HG03196 (cell line): ENCODE data around the gene EFHC2.

ENCODE experiments used
- ATAC-seq: cut with Tn5 transposase; IDR thresholded peaks from one replicate; pipeline ENCODE4 v1.9.1; 2021; ENCODE audit not compliant: unreplicated experiment

Gene EFHC2

DNA sequence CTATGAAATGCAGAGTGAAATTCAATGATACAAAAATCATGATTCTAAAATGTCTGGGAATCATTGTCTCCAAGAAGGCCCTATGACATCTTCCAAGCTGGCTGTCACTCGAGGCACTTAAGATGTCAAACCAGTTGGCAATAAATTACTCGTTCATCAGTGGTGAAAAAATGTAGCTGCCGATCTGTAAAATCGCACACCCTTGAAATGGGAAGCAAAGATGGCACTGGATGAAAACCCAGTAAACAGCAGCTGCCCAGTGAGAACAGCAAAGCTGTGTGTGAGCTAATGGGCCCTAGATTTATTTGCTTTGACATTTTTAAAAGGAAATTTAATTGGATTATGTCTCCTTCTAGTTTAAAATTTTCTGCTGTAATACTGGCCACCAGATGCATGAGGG lies 188.3 kb downstream of the EFHC2 start:
- ATAC-seq, result no peak

DNA sequence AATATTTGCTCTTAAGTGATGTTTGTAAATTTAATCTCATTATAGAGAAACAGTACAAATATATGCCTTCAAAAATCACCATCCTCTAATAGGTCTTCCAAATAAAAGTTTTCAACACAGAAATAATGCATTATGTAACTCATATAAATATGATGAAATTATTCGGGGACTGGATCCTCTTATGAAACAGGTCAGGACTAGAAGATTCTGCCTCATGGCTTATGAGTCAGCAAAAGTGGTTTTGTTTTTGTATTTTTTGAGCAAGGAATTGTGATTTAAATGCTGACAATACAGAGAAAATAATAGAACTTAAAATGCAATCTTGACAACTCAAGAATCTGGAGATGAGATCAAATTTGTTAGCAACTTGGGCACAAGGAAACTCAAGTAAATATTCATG lies 190.6 kb downstream of the EFHC2 start:
- no peak for ATAC-seq

DNA sequence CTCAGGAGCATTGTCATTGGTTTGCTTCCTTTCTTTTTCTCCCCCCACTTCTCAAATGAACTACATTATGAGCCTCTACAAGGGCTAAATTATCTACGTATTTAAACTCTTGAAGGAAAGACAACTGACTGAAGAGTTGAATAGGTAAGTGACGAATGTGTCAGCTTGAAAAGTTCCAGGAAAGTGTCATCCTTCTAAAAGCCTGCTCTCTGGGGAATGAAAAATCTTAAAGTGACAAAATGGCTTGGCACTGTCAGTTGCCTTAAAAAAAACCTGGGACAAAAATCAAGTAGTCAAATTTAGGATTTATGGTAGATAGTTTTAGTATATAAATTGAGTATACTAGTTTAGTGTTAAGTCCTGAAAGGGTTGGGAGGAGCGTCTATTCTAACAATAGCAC lies 196.3 kb downstream of the EFHC2 start:
- no peak for ATAC-seq

DNA sequence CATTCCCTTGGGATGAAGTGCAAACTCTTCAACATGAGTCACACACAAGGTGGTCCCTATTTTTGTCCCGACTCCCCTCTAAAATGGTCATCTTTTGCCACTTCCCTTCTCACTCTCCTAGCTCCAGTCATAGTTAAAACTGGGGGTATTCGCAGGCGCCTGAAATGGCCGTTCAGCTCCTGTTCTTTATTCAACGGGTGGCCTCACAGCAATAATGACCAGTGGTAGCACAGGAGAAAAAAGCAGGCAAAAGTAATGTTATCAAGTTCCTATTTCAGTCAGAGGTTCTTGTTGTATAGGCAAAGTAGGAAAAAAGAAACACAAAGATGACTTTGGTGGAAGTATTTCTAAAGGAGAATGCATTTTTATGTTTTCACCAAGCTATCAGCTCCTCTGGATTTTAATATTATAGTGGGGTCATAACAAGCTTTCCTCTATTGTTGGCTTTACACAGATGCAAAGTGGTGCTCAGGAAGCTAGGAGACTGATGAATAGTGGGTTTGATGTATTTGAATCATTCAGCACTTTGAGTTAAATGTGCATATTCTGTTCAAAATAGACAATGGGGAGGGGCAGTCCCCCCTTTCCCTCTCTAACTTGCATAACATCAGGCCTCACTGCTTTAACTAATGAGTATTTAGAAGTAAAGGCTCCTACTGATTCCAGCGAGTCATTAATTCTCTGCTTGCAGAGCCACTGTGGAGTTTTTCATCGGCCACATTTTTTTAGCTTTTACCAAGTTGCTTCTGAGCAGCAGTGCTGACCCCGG lies 199.1 kb downstream of the EFHC2 start:
- ATAC-seq, result no peak

DNA sequence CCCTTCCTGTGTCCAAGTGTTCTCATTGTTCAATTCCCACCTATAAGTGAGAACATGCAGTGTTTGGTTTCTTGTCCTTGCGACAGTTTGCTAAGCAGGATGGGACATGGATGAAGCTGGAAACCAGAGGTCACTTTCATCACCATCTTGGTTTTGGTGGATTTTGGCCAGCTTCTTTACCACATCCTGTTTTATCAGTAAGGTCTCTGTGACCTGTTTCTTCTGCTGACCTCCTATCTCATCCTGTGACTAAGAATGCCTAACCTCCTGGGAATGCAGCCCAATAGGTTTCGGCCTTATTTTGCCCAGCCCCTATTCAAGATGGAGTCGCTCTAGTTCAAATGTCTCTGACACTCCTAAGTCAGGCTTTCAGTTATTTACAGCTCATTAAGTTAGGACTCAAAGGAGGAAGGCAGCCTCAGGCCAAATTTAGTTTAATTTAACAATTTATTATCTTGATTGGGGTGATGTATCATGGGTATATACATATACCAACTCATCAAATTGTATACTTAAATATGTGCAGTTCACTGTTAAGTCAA lies 200.3 kb downstream of the EFHC2 start:
- ATAC-seq, result no peak

DNA sequence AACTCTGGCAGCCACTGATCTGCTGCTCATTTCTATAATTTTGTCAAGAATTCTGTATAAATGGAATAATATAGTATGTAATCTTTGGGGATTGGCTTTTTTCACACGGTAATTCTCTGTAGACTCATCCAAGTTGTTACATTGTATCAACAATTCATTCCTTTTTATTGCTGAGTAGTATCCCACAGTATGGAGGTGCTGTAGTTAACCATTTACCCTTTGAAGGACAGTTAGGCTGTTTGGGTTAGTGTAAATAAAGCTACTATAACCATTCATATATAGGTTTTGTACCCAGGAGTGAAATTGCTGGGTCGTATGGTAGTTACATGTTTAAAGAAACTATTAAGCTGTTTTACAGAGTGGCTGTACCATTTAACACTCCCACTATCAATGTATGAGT lies 213.3 kb downstream of the EFHC2 start:
- ATAC-seq, result no peak

DNA sequence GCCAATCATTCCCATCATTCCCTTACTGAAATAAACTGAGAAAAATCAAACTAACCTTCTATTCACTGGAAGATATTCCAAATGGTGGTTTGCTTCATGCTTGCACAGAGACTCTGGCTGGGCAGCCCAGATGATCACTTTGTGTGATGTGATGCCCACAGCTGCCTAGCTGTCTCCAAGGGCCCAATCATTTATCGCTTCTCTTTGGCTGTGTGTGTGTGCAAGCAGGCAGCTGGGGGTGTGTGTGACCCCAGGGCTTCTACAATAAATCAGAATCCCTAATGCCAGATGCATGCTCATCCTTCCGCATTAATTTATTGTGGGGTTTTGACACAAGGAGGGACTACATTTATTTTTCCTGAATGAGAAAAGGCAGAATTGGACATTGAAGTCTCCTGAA lies 230.1 kb downstream of the EFHC2 start:
- no peak for ATAC-seq

DNA sequence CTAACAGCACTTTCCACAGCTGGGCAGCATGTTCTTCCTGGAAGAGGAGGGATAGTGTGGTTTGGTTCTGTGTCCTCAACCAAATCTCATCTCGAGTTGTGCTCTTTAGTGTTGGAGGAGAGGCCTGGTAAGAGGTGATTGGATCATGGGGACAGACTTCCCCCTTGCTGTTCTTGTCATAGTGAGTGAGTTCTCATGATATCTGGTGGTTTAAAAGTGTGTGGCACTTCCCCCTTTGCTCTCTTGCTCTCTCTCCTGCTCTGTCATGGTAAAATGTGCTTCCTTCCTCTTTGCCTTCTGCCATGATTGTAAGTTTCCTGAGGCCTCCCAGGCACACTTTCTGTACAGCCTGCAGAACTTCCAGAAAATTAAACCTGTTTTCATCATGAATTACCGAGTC lies 236.6 kb downstream of the EFHC2 start:
- ATAC-seq, result no peak

DNA sequence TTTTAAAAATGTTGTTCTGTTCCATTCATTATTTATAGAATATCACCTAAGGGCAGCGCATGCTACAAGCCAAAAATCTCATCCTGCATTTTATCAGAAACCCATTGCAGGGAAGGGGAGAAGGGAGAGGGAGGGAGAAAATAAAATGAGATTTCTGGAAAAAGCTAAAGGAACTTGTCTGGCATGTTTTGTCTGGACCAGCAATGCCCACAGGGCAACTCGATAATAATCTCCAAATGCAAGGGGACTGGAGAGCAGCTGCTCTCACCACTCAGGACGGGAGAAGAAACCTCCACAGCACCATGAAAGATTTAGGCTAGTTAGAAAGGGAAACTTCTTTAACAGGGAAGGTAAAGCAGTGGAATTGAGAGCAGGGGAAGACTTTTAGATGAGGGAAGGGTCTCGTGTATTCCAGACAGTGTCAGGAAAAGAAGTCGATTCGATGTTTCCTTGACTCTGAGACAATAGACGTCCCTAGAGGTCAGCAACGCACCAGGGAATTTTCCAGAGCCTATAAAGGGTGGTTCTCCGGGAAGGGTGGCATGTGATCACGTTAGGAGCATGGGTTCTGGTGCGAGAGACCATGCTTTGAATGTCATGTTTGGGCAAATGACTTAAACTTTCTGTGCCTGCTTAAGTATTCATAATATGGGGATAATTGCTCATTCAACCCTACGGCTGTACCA lies 238.1 kb downstream of the EFHC2 start:
- ATAC-seq, result no peak

DNA sequence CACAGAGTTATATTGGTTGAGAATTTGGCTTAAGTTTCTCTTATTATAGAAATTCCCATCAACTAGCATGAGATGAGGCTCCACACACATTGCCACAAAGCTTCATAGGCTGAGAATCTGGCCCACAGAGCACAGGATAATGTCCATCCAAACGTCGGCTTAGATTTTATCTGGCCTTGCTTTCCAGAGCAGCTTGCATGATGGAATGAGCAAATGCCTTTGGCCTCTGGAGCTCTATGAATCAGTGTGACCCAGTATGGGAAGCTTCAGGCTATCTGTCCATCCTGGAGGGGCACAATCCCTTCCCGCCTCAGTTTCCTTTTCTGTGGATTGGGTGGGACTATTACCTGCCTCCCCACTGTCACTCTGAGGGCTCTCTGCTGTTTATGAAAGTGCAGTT lies 238.8 kb downstream of the EFHC2 start:
- no peak for ATAC-seq

DNA sequence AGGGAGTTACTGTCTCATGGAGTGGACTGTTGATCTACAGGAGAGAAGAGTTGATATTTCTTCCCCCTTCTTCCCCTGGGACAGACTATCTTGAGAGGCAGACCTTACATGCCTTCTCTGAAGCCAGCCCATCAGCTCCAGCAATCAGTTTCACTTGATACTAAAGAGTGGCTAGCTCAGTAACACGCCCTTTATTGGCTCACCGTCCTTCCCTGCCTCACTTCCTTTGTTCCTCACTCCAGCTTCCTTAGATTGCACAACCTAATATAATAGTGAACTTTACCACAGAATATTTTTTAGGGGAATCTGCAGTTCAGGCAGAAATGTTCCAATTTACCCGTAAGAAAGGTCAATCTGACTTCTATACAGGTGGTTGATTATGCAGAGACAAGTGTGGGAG lies 242.2 kb downstream of the EFHC2 start:
- no peak for ATAC-seq

DNA sequence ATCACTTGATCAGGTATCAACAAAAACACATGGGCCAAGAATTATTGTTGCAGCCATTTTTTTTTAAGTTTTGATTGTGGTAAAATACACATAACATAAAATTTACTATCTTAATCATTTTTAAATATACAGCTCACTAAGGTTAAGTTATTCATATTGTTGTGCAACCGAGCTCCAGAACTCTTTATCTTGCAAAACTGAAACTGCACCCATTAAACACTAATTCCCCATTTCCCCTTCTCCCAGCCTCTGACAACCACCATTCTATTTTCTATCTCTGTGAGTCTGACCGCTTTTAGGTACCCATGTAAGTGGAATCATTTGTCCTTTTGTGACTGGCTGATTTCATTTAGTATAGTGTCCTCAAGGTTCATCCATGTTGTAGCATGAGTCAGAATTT lies 244.1 kb downstream of the EFHC2 start:
- ATAC-seq, result no peak
